H1 (cell line): ENCODE results near the gene SERGEF. TPM values are rescaled to one million over a fixed set of nuclear protein-coding genes. Genes with fewer than 3 reads are reported as not detected.

ENCODE experiments used
- CTCF ChIA-PET: fragments of 300-600 bp; sonication (Branson Sonifier 250); formaldehyde crosslinking; loops from one replicate; lab custom pipeline; 2021; ENCODE audit not compliant: partially characterized antibody; lab: Charles Lee
- POLR2A ChIA-PET: fragments of 300-600 bp; sonication (Branson Sonifier 250); formaldehyde crosslinking; loops from one replicate; lab custom pipeline; 2021; ENCODE audit warnings: inconsistent platforms; ENCODE audit not compliant: partially characterized antibody; lab: Charles Lee
- DNase-seq, 2 experiments: peaks; one replicate each; pipeline versions ENCODE4 v3.0.0 to v3.0.0-alpha.2; 2010 to 2022; ENCODE audit warnings: low spot score in 2 of 2, low read depth in 1 of 2, mixed read lengths in 1 of 2
- FAIRE-seq: peaks from 2 replicates; lab custom pipeline; 2011; peaks lifted over from hg19 to GRCh38; lab: Jason Lieb, UNC
- H2AFZ ChIP-seq: 2 replicates; pipeline ENCODE4 v1.8.1; 2012; ENCODE audit warnings: low read length, inconsistent platforms
- H2AK5ac ChIP-seq: 2 replicates; pipeline ENCODE4 v1.6.1; 2013; ENCODE audit warnings: low read depth, low read length
- H2BK120ac ChIP-seq: replicated peaks from 2 replicates; pipeline ENCODE3; 2013; ENCODE audit warnings: low read depth, low read length, inconsistent platforms
- H2BK12ac ChIP-seq: 2 replicates; pipeline ENCODE4 v1.6.1; 2013; ENCODE audit warnings: low read depth, low read length
- H2BK15ac ChIP-seq: 2 replicates; pipeline ENCODE4 v1.6.1; 2013; ENCODE audit warnings: low read length
- H2BK20ac ChIP-seq: 2 replicates; pipeline ENCODE4 v1.6.1; 2013; ENCODE audit warnings: low read length
- H2BK5ac ChIP-seq: 2 replicates; pipeline ENCODE4 v1.6.1; 2013; ENCODE audit warnings: low read depth, low read length
- H3K14ac ChIP-seq: 2 replicates; pipeline ENCODE4 v1.6.1; 2013; ENCODE audit warnings: inconsistent platforms; ENCODE audit not compliant: insufficient read length
- H3K18ac ChIP-seq: 2 replicates; pipeline ENCODE4 v1.6.1; 2013; ENCODE audit warnings: low read length; ENCODE audit errors: extremely low read depth
- H3K23ac ChIP-seq: 2 replicates; pipeline ENCODE4 v1.6.1; 2013; ENCODE audit warnings: inconsistent platforms; ENCODE audit not compliant: insufficient read length
- H3K23me2 ChIP-seq: 2 replicates; pipeline ENCODE4 v1.6.1; 2013; ENCODE audit warnings: low read depth, low read length
- H3K27ac ChIP-seq: 2 replicates; pipeline ENCODE4 v1.6.1; 2011; ENCODE audit warnings: low read depth, low read length, inconsistent platforms
- H3K27me3 ChIP-seq, 4 experiments: replicated peaks in 1 of 4; 1 replicate in 1 of 4; 2 replicates in 3 of 4; pipeline versions ENCODE4 v1.6.1 to v1.8.1; 2011 to 2013; ENCODE audit warnings: low read length in 3 of 4, mild to moderate bottlenecking in 3 of 4, inconsistent platforms in 2 of 4, mixed read lengths in 2 of 4, moderate library complexity in 1 of 4; ENCODE audit not compliant: control insufficient read depth in 3 of 4, insufficient read depth in 3 of 4; ENCODE audit errors: extremely low read depth in 1 of 4
- H3K36me3 ChIP-seq, 4 experiments: 2 replicates each; pipeline versions ENCODE4 v1.6.1 to v1.8.1; 2011 to 2013; ENCODE audit warnings: mild to moderate bottlenecking in 4 of 4, low read length in 3 of 4, moderate library complexity in 2 of 4, control low read depth in 1 of 4, inconsistent platforms in 1 of 4; ENCODE audit not compliant: insufficient read depth in 4 of 4, control insufficient read depth in 2 of 4
- H3K4ac ChIP-seq: replicated peaks from 2 replicates; pipeline ENCODE3; 2013; ENCODE audit warnings: low read length, low read depth, mixed read lengths, inconsistent platforms; ENCODE audit not compliant: insufficient read length
- H3K4me1 ChIP-seq, 4 experiments: replicated peaks in 1 of 4; 1 replicate in 1 of 4; 2 replicates in 3 of 4; pipeline versions ENCODE4 v1.6.1 to v1.8.1; 2011 to 2013; ENCODE audit warnings: low read length in 3 of 4, inconsistent platforms in 2 of 4, mixed read lengths in 1 of 4; ENCODE audit not compliant: insufficient read depth in 4 of 4, control insufficient read depth in 3 of 4
- H3K4me2 ChIP-seq, 2 experiments: 2 replicates each; pipeline versions ENCODE4 v1.6.1 to v1.8.1; 2011 to 2013; ENCODE audit warnings: low read depth in 2 of 2, low read length in 2 of 2, control low read depth in 1 of 2, inconsistent platforms in 1 of 2, mild to moderate bottlenecking in 1 of 2; ENCODE audit not compliant: insufficient read depth in 1 of 2
- H3K4me3 ChIP-seq, 4 experiments: fragments of 200-600, 300-600 bp in 1 of 4; sonication (generic), shearing (Covaris generic), sonication (Bioruptor Twin) in 1 of 4; 2 replicates each; pipeline versions ENCODE4 v1.5.1 to v1.8.1; 2011 to 2016; ENCODE audit warnings: low read length in 4 of 4, low read depth in 3 of 4, control low read depth in 2 of 4, inconsistent platforms in 2 of 4, mild to moderate bottlenecking in 2 of 4, mixed read lengths in 1 of 4, moderate library complexity in 1 of 4; ENCODE audit not compliant: insufficient read depth in 2 of 4; ENCODE audit errors: extremely low read depth in 1 of 4
- H3K56ac ChIP-seq: replicated peaks from 2 replicates; pipeline ENCODE3; 2013; ENCODE audit warnings: low read depth, mild to moderate bottlenecking, mixed read lengths, low read length, inconsistent platforms; ENCODE audit not compliant: insufficient read length
- H3K79me1 ChIP-seq: 2 replicates; pipeline ENCODE4 v1.6.1; 2013; ENCODE audit warnings: low read depth, low read length, control low read depth
- H3K79me2 ChIP-seq, 2 experiments: 2 replicates each; pipeline versions ENCODE4 v1.6.1 to v1.8.1; 2012 to 2013; ENCODE audit warnings: low read length in 2 of 2, mild to moderate bottlenecking in 2 of 2, inconsistent platforms in 1 of 2; ENCODE audit not compliant: insufficient read depth in 2 of 2, control insufficient read depth in 1 of 2
- H3K9ac ChIP-seq, 4 experiments: replicated peaks in 1 of 4; 1 replicate in 1 of 4; 2 replicates in 3 of 4; pipeline versions ENCODE4 v1.6.1 to v1.8.1; 2011 to 2013; ENCODE audit warnings: low read depth in 3 of 4, low read length in 3 of 4, control low read depth in 2 of 4, mild to moderate bottlenecking in 2 of 4, moderate library complexity in 2 of 4, inconsistent platforms in 1 of 4; ENCODE audit errors: extremely low read depth in 1 of 4
- H3K9me3 ChIP-seq, 2 experiments: 2 replicates each; pipeline versions ENCODE4 v1.6.1 to v1.8.1; 2012 to 2013; ENCODE audit warnings: mild to moderate bottlenecking in 2 of 2, moderate library complexity in 2 of 2, control low read depth in 1 of 2, inconsistent platforms in 1 of 2, low read depth in 1 of 2, low read length in 1 of 2, mixed read lengths in 1 of 2; ENCODE audit not compliant: insufficient read depth in 2 of 2
- H4K20me1 ChIP-seq, 2 experiments: replicated peaks in 1 of 2; 2 replicates each; pipeline versions ENCODE3 to v1.8.1; 2011 to 2013; ENCODE audit warnings: inconsistent platforms in 2 of 2, low read length in 2 of 2, mild to moderate bottlenecking in 1 of 2; ENCODE audit not compliant: insufficient read depth in 2 of 2, control insufficient read depth in 1 of 2
- H4K5ac ChIP-seq: 2 replicates; pipeline ENCODE4 v1.6.1; 2013; ENCODE audit warnings: low read length, low read depth, mixed read lengths, inconsistent platforms; ENCODE audit not compliant: insufficient read length
- H4K8ac ChIP-seq: 2 replicates; pipeline ENCODE4 v1.8.0; 2013; ENCODE audit warnings: mild to moderate bottlenecking, moderate library complexity, low read length, inconsistent platforms; ENCODE audit not compliant: insufficient read depth; ENCODE audit errors: extremely low read depth
- H4K91ac ChIP-seq: replicated peaks from 2 replicates; pipeline ENCODE3; 2013; ENCODE audit warnings: low read length, mixed read lengths, inconsistent platforms; ENCODE audit not compliant: insufficient read length
- BACH1 ChIP-seq: IDR thresholded peaks from 2 replicates; pipeline ENCODE4 v1.6.1; 2012; ENCODE audit warnings: low read length, improper control_type of control experiment
- CTCF ChIP-seq, 3 experiments: IDR thresholded peaks; 1 replicate in 2 of 3; 2 replicates in 1 of 3; pipeline versions ENCODE4 v1.5.1 to v1.6.1; 2011; ENCODE audit warnings: low read length in 3 of 3, mild to moderate bottlenecking in 3 of 3, inconsistent platforms in 2 of 3, low read depth in 1 of 3, moderate library complexity in 1 of 3; ENCODE audit not compliant: insufficient read depth in 1 of 3; ENCODE audit errors: control extremely low read depth in 1 of 3
- HDAC2 ChIP-seq, 2 experiments: fragments of 300-600 bp in 1 of 2; sonication (generic) in 1 of 2; IDR thresholded peaks; 2 replicates each; pipeline ENCODE4 v1.6.1; 2011 to 2012; ENCODE audit warnings: low read depth in 2 of 2, low read length in 2 of 2, mild to moderate bottlenecking in 2 of 2, moderate library complexity in 2 of 2, borderline replicate concordance in 1 of 2, inconsistent platforms in 1 of 2
- RXRA ChIP-seq: IDR thresholded peaks from 2 replicates; pipeline ENCODE4 v1.6.1; 2011; ENCODE audit warnings: low read depth, mild to moderate bottlenecking, low read length, moderate library complexity; ENCODE audit not compliant: insufficient read depth
- SAP30 ChIP-seq: fragments of 300-600 bp; sonication (generic); IDR thresholded peaks from 2 replicates; pipeline ENCODE4 v1.7.1; 2012; ENCODE audit warnings: low read length, moderate library complexity, mild to moderate bottlenecking, inconsistent platforms; ENCODE audit not compliant: insufficient read depth, insufficient replicate concordance
- SP2 ChIP-seq: IDR thresholded peaks from 2 replicates; pipeline ENCODE4 v1.6.1; 2012; ENCODE audit warnings: mild to moderate bottlenecking, low read length, inconsistent platforms
- SUZ12 ChIP-seq: fragments of 200-600 bp; sonication (generic); IDR thresholded peaks from 2 replicates; pipeline ENCODE4 v1.6.1; 2012; ENCODE audit warnings: mild to moderate bottlenecking, inconsistent platforms, low read length, moderate library complexity, mixed read lengths
- TAF1 ChIP-seq: IDR thresholded peaks from 2 replicates; pipeline ENCODE4 v1.6.1; 2011; ENCODE audit warnings: mild to moderate bottlenecking, low read depth, low read length
- USF2 ChIP-seq: IDR thresholded peaks from 2 replicates; pipeline ENCODE4 v1.6.1; 2011; ENCODE audit warnings: low read length, improper control_type of control experiment
- YY1 ChIP-seq: IDR thresholded peaks from 2 replicates; pipeline ENCODE4 v1.6.1; 2011; ENCODE audit warnings: low read depth, mild to moderate bottlenecking, low read length
- WGBS, 2 experiments: shearing (Covaris generic) in 1 of 2; methylation state at CpG; one replicate each; pipeline versions ENCODE4 v1.1.6 to v1.1.7; 2013 to 2015; ENCODE audit warnings: low lambda C conversion rate in 2 of 2, mixed read lengths in 2 of 2, inconsistent platforms in 1 of 2, low coverage in 1 of 2, missing lambda C conversion rate in 1 of 2; ENCODE audit not compliant: insufficient replicate concordance in 2 of 2, insufficient coverage in 1 of 2, insufficient read length in 1 of 2; ENCODE audit errors: extremely low coverage in 1 of 2, missing lambda C conversion rate in 1 of 2; 5-methylcytosine and 5-hydroxymethylcytosine counted together
- polyA plus RNA-seq, 7 experiments: library from polyadenylated mRNA; depleted of rRNA in 3 of 7; stranded (reverse) in 5 of 7; unstranded in 2 of 7; fragments of >200 nt in 5 of 7; fragments of 200-250 nt in 2 of 7; gene quantifications; 1 replicate in 5 of 7; 2 replicates in 1 of 7; 4 replicates in 1 of 7; pipeline versions ENCODE4 v1.2.1 to v1.2.3, GENCODE V29; 2011 to 2013; ENCODE audit warnings: missing spikeins in 2 of 7, mixed read lengths in 2 of 7
- total RNA-seq: library from RNA; stranded (reverse); fragmentation: NEBNext Ultra II Directional; extraction: Animal tissue kit (Norgen Biotek cat#: 25700); gene quantifications from 2 replicates; pipeline ENCODE4 v1.2.1, GENCODE V29; 2021

The SERGEF gene
- total and polyA plus RNA-seq, 2 of the 8 experiments (the other 6 are each of a cell fraction or from before 2014, with no cell fraction given) = 16.6 to 28.8 TPM

DNA sequence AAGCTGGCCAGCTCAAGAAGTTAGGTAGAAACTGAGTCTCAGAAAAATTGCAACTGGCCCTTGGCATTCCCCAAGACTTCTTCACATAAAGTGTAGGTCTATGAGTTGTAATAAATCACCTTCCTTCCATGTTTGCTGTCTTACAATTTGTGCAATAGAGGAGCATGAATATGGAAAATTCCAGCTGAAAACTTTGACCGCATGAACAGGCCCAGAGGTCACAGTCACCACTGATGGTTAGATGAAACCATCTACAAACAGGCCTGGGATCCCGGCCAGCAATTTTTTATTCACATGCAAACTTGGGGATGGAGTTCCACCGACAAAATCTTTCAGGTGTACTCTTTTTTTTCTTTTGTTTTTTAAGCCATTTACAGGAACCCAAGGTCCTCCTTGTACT is 88.1 kb downstream of the SERGEF start:
- no peak overlapping the region for H2BK15ac ChIP-seq
- no peak overlapping the region for H4K8ac ChIP-seq
- WGBS, 2 experiments = 98% methylated on average over 3 of the region's 3 CpGs; no CpG with 5 or more reads in 1 of the 2 experiments
- no peak overlapping the region for H2AK5ac ChIP-seq
- no peaks in the 10 kb centered on the region for H3K79me2 ChIP-seq
- H3K9ac ChIP-seq = no peak overlapping the region
- peaks cover 0 to 5% (median 0%) of the 10 kb centered on the region in 4 experiments; a peak in 1 of 7 replicates for H3K4me1 ChIP-seq
- FAIRE-seq (no peak), DNase-seq (no peak)
- no peak overlapping the region for H3K18ac ChIP-seq
- CTCF ChIA-PET = interaction anchor here (0.6 to 1.7 kb wide), 3 partner anchors 33 to 324 kb away, joined by 3 to 6 read pairs (median 3); partner anchors contain the start of gene SAA2
- H2AFZ ChIP-seq = no peak overlapping the region
- H3K79me1 ChIP-seq = no peaks in the 10 kb centered on the region
- no peak overlapping the region for H3K14ac ChIP-seq
- H3K4me3 ChIP-seq = no peak overlapping the region
- no peaks in the 10 kb centered on the region for H3K9me3 ChIP-seq
- H3K56ac ChIP-seq = no peak overlapping the region
- no peak overlapping the region for H2BK5ac ChIP-seq
- no peak overlapping the region for H3K4ac ChIP-seq
- H3K23me2 ChIP-seq = no peaks in the 10 kb centered on the region
- no peak overlapping the region for H3K23ac ChIP-seq
- no peak overlapping the region for H4K5ac ChIP-seq
- no peaks in the 10 kb centered on the region for H3K27me3 ChIP-seq
- no peaks in the 10 kb centered on the region for H3K36me3 ChIP-seq
- no peak overlapping the region for H3K27ac ChIP-seq
- H4K20me1 ChIP-seq = no peaks in the 10 kb centered on the region
- H4K91ac ChIP-seq = no peak overlapping the region
- H2BK12ac ChIP-seq = no peak overlapping the region
- no peak overlapping the region for H3K4me2 ChIP-seq
- POLR2A ChIA-PET = no interaction called here
- no peak overlapping the region for H2BK20ac ChIP-seq
- no peak overlapping the region for H2BK120ac ChIP-seq
- TF ChIP-seq SUZ12 (no peak), SP2 (no peak), CTCF (IDR thresholded peaks at IDR 0.05; ENCODE audit: control extremely low read depth in 1 of 3, insufficient read depth in 1 of 3, low read depth in 1 of 3, low read length in 3 of 3) (no peak), BACH1 (no peak), TAF1 (no peak), SAP30 (no peak), HDAC2 (IDR thresholded peaks at IDR 0.05; ENCODE audit: borderline replicate concordance in 1 of 2, low read depth in 2 of 2, low read length in 2 of 2) (no peak), USF2 (no peak), RXRA (no peak), YY1 (no peak)
